ENCODE results near the gene REM1.
"Not testable (repeated sequence)": the region's sequence is repeated elsewhere in the genome, so short reads cannot be mapped to it uniquely, and the experiment has no call there.

REM1 gene, protein sequence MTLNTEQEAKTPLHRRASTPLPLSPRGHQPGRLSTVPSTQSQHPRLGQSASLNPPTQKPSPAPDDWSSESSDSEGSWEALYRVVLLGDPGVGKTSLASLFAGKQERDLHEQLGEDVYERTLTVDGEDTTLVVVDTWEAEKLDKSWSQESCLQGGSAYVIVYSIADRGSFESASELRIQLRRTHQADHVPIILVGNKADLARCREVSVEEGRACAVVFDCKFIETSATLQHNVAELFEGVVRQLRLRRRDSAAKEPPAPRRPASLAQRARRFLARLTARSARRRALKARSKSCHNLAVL

DNA sequence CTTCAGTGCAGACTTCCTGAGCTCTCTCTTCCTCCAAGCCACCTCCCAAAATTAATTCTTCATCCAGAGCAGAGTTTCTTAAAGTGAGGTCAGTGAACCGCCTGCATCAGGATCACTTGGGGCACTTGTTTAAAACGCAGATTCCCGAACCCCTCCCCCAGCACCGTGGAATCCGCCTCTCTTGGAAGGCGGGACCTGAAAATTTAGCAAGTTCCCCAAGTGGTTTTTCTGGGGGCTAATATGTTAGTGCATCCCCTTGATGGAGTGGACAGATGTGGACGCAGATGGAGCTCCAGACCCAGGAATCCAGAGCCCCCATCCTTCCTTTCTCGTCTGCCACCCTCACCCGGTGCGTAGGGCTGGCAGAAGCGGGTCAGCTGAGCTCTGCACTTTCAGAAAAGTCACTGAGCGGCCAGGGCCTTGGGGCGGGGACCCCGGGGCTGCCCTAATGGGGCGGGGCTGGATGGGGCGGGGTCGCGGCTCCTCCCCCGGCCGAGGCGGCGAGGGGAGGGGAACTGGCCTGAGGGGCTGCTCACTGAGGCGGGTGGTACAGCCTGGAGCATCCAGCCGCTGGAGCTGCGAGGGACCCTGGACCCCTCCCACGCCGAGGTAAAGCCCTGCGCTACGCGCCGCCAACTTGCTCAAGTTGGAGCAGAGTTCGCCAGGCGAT lies at the start of gene REM1, which contains the start of gene DEFB124:
Gene REM1, plus strand, starts transcription at position 531 of the 670 bp plus-strand sequence. CDS start 1,158 bp downstream, outside the sequence.
Gene DEFB124, minus strand, starts transcription at position 370 of the 670 bp plus-strand sequence. CDS start 2,114 bp downstream, outside the sequence.
- no peak for DNase-seq

DNA sequence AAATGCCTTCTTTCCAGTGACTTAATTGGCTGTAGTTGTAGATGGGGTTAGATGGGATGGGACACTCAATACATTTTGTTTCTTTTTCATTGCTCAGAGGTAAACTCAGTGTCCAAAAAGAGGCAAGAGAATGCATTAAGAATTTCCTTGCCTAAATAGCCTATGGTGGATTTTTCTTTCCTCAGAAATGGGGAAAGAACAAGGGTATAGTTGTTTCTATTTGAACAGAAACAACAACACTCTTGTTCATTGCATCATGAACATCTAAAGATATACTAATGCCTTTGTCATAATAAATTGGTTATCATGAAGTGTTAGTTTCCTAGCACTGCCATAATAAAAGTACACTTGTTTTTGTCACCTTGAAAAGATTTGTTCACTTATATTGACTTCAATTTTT lies 49.3 kb upstream of the REM1 start:
- DNase-seq, result no peak

DNA sequence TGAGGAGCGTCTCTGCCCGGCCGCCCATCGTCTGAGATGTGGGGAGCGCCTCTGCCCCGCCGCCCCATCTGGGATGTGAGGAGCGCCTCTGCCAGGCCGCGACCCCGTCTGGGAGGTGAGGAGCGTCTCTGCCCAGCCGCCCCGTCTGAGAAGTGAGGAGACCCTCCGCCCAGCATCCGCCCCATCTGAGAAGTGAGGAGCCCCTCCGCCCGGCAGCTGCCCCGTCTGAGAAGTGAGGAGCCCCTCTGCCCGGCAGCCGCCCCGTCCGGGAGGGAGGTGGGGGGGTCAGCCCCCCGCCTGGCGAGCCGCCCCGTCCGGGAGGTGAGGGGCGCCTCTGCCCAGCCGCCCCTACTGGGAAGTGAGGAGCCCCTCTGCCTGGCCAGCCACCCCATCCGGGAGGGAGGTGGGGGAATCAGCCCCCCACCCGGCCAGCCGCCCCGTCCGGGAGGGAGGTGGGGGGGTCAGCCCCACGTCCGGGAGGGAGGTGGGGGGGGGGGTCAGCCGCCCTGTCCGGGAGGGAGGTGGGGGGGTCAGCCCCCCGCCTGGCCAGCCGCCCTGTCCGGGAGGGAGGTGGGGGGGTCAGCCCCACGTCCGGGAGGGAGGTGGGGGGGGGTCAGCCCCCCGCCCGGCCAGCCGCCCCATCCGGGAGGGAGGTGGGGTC lies 48.1 kb upstream of the REM1 start:
- not testable (repeated sequence) for DNase-seq

DNA sequence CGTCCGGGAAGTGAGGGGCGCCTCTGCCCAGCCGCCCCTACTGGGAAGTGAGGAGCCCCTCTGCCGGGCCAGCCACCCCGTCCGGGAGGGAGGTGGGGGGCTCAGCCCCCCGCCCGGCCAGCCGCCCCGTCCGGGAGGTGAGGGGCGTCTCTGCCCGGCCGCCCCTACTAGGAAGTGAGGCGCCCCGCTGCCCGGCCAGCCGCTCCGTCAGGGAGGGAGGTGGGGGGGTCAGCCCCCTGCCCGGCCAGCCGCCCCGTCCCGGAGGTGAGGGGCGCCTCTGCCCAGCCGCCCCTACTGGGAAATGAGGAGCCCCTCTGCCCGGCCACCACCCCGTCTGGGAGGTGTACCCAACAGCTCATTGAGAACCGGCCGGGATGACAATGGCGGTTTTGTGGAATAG lies 47.5 kb upstream of the REM1 start:
- DNase-seq, result not testable (repeated sequence)

DNA sequence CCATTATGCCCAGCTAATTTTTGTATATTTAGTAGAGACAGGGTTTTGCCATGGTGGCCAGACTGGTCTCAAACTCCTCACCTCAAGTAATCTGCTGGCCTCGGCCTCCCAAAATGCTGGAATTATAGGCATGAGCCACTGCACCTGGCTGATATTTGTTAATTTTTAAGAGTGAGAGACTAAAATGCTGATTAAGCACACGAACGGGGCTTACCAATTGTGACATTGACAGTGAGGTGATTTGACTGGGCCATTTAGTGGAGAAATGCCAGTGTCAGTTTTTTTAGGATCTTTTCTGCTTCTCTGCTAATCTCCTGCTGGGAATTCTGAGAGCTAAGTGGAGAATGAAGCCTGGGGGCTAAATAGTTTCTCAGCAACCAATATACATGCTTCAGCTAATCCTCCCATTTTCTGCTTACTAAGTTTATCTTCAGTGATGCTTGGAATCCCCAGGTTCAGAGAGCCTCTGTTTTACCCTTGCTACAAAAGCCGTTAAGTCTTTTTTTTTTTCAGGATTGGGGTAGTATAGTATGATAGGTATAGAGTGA lies 44.4 kb upstream of the REM1 start:
- DNase-seq, result no peak

DNA sequence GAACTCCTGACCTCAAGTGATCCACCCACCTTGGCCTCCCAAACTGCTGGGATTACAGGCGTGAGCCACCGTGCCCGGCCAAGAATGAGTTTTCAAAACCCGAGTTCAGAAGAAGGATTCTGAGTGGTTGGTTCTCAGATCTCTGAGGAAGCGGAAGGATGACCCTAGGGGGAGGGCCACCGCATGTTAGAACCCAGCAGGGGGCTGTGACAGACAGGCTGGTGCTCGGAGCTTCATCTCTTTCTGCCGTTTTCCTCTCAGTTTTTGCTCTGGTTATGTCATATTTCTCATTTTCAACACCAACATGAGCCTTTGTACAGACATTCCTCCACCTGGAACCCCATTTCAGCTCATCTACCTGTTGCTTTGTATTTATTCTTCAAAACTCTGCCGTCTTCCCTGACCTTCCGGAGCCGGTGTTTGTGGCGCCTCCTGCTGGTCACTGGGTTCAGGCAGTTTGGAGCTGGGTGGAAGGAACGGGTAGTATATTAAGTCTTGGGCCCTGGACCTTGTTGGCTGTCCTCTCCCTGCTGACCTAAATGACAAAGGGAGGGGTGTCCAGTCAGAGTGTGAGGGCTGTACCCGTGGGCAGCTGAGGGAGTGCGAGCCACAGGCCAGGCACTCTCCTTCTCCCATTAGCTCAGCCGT lies 35.0 kb upstream of the REM1 start, which contains the start of gene DEFB123:
Gene DEFB123, plus strand, starts transcription at position 621 of the 648 bp plus-strand sequence. CDS start 67 bp downstream, outside the sequence.
- DNase-seq, result no peak

DNA sequence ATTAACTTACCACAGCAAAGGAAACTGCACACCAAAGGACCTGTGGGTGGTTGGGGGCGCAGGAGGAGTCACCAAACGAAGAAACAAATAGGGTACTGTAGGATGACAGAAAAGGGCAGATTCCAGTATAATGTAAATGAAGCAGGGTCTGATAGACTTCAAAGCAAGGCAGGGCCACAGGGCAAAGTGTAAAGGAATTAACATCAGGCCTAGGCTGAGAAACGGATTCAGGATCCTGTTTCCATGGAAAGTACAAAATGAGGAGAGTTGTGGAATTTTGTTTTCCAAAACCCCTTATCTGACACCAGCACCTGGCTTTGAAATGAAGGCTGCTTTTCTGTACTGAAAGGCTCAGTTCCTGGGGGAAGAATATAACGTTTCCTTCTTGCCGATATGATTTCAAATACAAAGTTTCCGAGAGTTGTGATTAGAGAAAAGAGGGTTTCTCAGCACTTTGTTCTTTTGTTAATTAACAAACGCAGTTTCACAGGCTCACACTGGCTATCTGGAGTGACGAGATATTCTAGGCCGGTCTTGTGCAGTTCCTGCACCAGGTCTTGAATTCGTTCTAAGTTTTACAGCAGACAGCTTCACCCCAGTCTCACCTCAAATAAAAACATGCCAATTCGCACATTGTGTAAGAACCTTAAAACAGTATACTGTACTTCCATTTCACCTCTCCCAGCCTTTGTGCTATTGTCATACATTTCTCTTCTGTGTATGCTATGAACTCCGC lies 28.8 kb upstream of the REM1 start:
- no peak for DNase-seq

DNA sequence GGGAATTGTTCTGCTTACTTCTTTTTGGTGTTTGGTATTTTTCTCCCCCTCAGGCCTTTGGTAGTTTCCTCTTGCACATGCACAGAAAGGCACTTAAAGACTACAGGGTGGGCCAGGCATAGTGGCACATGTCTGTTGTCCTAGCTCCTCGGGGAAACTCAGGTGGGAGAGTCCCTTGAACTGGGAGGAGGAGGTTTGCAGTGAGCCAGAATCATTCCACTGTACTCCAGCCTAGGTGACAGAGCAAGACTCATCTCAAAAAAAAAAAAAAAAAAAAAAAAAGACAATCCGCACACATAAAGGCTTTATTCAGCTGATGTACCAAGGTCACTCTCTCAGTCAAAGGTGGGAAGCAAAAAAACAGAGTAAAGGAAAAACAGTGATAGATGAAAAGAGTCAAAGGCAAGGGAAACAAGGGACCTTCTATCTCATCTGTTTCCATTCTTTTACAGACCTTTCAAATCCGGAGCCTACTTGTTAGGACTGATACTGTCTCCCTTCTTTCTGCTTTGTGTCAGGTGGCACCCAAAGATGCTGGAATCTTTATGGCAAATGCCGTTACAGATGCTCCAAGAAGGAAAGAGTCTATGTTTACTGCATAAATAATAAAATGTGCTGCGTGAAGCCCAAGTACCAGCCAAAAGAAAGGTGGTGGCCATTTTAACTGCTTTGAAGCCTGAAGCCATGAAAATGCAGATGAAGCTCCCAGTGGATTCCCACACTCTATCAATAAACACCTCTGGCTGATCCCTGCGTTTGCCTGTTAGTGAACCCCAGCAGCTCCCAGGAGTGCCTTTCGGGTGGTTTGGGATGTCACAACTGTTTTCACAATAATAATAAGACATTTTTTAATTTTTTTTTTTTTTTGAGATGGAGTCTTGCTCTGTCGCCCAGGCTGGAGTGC lies 25.3 kb upstream of the REM1 start:
- no peak for DNase-seq

DNA sequence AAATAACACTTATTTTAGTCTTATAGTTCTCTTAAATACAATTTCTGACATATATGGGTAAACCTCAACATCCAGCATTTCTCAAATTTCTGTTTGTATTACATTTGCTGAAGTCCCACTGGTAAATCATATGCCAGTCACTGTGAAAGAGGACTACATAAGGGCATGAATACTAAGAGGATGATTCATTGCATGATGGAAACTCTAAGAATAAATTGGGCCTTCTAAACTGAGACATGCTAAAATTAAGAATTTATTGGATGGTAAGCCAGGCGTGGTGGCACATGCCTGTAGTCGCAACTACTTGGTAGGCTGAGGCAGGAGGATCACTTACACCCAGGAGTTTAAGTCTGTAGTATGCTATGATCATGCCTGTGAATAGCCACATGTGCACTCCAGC lies 22.5 kb upstream of the REM1 start:
- DNase-seq, result no peak

DNA sequence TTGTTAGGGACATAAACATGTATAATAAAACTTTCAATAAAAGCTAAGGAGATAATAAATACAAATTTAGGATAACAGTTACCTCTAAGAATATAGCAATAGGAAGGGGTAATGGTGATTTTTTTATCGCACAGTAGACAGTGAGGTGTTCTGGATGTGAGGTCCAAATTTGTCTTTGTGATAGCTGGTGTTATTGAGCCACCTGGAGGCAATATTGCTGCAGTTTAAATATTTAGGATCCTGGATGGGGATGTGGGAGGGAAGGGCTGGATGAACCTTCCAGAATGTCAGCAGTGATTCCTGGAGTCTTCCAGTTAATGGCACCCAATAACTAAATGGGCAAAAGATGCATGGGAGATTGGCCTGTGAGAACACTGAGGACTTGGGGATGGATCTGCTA lies 20.7 kb upstream of the REM1 start:
- no peak for DNase-seq

DNA sequence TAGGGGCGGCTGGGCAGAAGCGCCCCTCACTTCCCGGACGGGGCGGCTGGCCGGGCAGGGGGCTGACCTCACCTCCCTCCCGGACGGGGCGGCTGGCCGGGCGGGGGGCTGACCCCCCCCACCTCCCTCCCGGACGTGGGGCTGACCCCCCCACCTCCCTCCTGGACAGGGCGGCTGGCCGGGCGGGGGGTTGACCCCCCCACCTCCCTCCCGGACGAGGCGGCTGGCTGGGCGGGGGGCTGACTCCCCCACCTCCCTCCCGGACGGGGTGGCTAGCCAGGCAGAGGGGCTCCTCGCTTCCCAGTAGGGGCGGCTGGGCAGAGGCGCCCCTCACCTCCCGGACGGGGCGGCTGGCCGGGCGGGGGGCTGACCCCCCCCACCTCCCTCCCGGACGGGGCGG lies 4.1 kb upstream of the REM1 start:
- DNase-seq, result not testable (repeated sequence)

DNA sequence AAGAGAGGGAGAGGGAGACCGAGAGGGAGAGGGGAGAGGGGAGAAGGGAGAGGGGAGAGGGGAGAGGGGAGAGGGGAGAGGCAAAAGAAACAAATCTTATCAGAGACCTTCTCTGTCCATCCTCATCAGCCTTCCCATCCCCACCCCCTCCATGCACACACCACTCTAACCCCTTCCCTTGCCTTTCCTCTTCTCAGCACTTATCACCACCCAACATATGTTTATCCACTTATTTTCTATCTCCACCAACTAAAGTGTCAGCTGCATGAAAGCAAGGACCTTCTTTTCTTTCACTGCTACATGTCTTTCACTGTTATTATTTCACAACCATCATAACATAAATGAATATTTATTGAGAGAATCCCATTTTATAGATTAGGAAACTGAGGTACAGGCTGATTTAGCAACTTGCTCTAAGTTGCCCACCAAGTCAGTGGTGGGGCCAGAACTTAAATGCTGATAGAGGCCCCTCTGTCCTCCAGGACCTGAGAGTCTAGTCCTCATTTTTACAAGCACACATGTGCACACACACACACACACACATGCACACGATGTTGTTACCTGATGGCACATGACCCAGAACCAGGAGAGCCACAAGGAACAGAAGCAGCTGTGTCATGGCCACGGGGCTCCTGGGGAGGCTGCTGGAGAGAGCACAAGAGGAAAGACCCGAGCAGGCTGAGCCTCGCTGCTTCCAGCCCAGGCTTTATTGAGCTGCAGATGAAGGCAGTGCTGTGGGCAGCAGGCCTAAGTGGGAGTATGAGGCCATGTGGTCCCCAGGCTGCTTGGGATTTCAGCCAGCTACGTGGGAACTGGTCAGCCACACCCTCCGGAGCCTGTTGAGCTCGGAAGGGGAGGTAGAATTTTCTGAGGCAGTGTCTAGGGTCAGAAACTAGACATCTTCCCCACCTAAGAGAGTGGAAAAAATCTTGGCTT lies 2.4 kb upstream of the REM1 start:
- DNase-seq, result no peak

DNA sequence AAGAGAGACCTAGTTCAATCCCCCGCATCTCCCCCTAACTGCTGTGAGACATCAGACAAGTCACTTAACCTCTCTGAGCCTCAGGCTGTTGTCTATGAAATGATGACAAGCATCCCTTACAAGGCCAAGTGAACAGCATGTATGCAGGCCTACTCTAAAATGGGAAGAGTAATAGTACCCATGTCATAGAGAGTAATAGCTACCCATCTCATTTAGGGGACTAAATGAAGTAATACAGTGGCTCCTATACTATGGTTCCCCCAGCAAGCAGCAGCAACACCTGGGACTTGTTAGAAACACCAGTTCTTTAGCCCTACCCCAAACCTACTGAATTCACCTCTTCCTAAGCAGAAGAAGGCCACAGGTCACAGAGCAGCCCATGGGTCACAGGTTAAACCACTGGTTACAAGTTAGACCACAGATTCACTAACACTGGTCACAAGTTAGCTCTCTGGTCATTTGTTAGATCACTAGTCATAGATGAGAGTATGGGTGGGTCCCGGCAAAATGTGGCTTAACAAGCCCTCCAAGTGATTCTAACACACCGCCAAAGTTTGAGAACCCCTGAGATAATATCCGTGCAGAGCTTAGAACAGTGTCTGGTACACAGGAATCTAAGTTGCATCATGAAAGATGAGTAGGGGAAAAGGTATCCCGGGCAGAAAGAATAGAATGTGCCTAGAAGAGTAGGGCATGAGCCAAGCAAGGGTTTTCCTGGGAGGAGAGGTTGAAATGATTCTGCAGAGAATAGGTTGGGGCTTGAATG lies 1.6 kb upstream of the REM1 start:
- DNase-seq, result no peak

DNA sequence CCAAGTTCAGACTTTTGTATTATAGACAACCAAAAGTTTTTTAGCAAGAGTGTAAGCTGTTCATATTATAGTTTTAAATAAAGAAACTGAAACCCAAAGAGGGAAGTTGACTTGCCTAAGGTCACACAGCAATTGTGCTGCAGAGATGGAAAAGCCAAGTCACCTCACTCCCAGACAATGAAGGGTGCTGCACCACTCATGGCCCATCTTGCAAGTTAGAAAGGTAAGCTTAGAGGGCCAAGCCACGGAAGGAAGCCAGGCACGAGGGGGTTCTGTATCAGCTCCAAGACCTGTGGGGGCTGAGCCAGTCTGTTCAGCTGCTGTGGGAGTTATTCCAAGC lies 1.0 kb upstream of the REM1 start:
- no peak for DNase-seq

DNA sequence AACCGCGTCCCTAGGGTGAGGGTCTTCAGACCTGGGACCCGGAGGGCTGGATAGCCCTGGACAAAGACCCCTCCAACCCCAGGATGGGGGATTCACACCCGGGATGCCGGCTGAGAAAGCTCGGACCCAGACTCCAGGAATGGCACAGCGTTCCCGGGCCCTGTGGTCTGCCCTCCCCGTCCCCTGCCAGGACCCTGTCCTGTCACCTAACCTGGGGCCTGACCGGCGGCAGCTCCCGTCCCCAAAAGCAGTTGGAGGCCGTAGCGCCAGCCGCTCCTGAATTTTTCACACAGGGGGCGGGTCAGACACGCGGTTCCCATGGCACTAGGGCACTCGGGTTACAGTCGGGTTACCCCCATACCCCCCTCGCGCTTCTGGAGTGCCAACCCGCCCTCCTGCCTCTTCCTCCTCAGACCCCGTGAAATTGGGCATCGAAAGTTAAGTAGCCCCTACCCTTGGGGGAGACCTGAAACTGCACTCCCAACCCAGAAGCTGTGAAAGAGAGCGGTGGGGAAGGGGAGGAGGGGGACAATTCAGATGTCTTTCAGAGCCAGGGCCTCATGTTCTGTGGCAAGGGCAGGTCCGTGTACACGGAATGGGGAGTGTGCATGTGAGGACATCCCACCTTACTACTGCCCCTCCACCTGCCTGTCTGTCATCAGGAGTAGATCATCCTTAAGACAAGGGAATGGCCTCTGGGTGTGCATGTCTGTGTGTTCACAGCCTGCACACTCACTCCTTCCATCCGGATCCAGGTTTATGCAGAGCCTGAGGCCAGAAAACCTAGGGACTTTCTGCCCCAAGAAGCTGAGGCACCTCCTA lies 595 bp downstream of the REM1 start:
- DNase-seq, result no peak

DNA sequence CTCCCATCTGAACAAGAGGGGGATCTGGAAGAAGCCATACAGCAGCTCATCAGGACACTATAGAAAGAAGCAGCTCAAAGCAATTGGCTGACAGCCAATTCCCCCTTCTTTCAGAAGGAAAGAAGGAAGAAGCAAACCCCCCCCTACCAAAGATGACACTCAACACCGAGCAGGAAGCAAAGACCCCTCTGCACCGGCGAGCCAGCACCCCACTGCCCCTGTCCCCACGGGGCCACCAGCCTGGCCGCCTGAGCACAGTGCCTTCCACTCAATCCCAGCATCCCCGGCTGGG lies 1.2 kb downstream of the REM1 start:
- DNase-seq, result no peak

DNA sequence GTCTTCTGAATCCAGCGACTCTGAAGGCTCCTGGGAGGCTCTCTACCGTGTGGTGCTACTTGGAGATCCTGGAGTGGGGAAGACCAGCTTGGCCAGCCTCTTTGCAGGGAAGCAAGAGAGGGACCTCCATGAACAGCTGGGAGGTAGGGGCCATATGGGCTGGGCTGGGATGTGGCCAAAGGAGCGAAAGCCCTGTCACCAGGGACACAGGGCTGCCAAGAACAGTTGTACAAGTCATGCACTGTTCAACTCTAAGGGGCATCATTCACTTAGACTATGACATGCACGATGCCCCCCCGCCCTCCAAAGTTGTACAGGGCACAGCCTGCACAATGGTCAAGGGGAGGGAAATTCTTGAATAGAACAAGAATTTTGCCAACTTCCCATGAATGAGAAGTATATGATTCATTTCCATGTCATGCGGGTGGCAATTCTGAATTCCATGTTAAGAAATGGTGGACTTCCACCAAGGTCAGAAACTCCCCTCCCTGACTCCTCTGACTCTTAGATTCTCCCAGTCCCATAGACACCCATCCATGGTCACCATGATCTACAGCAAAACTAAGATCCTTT lies 1.6 kb downstream of the REM1 start:
- DNase-seq, result no peak

DNA sequence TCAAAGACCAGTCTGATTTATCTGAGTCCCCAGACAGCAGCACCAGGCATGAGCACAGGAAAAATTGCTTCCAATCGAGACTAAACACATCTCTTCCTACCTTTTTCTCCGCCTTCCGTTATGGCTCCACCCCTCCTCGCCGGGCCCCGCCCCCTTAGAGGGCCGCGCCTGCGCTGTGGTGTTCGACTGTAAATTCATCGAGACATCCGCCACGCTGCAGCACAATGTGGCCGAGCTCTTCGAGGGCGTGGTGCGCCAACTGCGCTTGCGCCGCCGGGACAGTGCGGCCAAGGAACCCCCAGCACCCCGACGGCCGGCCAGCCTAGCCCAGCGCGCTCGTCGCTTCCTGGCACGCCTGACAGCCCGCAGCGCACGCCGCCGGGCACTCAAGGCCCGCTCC lies 8.9 kb downstream of the REM1 start:
- DNase-seq, result no peak
